Stimulated activated naive CD8-positive, alpha-beta T cell treated with anti-CD3 and anti-CD28 coated beads, Interleukin-15, Interleukin-2, amounts not matched to agents 100 ng/mL and 50 ng/mL, for 24 hours (primary cell): Measurements from ENCODE around the gene PHF2.

ENCODE experiments used
- H3K27ac Mint-ChIP-seq: one replicate; pipeline ENCODE4 v1.8.0; 2021; ENCODE audit warnings: mild to moderate bottlenecking, mixed read lengths
- H3K27me3 Mint-ChIP-seq: one replicate; pipeline ENCODE4 v1.8.0; 2021; ENCODE audit warnings: mixed read lengths
- H3K36me3 Mint-ChIP-seq: one replicate; pipeline ENCODE4 v1.8.0; 2021; ENCODE audit warnings: low read depth, mixed read lengths
- H3K4me1 Mint-ChIP-seq: one replicate; pipeline ENCODE4 v1.8.0; 2021; ENCODE audit warnings: low read depth, mixed read lengths
- H3K4me3 Mint-ChIP-seq: one replicate; pipeline ENCODE4 v1.8.0; 2021; ENCODE audit warnings: mild to moderate bottlenecking, mixed read lengths
- H3K9me3 Mint-ChIP-seq: one replicate; pipeline ENCODE4 v1.8.0; 2021; ENCODE audit warnings: mixed read lengths

PHF2 gene

GRCh38 chr9:93681269-93682154 is 105.1 kb downstream of the PHF2 start:
- Mint-ChIP-seq H3K9me3 (no peaks in the 10 kb centered on the region), H3K4me1 (no peaks in the 10 kb centered on the region), H3K27ac (peak overlapping the region; percentile 45), H3K36me3 (peaks cover 5% of the 10 kb centered on the region), H3K27me3 (peaks cover 3% of the 10 kb centered on the region), H3K4me3 (no peak overlapping the region)

- Mint-ChIP-seq H3K27ac (no peak overlapping the region), H3K4me1 (no peaks in the 10 kb centered on the region), H3K27me3 (peaks cover 4% of the 10 kb centered on the region), H3K4me3 (no peak overlapping the region), H3K36me3 (peaks cover 3% of the 10 kb centered on the region), H3K9me3 (no peaks in the 10 kb centered on the region)
These were observed 106.0 kb downstream of the PHF2 start for GRCh38 chr9:93682155-93682968.

GRCh38 chr9:93683331-93684134 is 107.1 kb downstream of the PHF2 start:
- H3K27me3 Mint-ChIP-seq: peaks cover 4% of the 10 kb centered on the region
- H3K36me3 Mint-ChIP-seq: no peaks in the 10 kb centered on the region
- no peaks in the 10 kb centered on the region for H3K9me3 Mint-ChIP-seq
- H3K4me3 Mint-ChIP-seq: no peak overlapping the region
- no peak overlapping the region for H3K27ac Mint-ChIP-seq
- H3K4me1 Mint-ChIP-seq: no peaks in the 10 kb centered on the region

- no peaks in the 10 kb centered on the region for H3K9me3 Mint-ChIP-seq
- H3K36me3 Mint-ChIP-seq: no peaks in the 10 kb centered on the region
- H3K4me3 Mint-ChIP-seq: no peak overlapping the region
- H3K27ac Mint-ChIP-seq: no peak overlapping the region
- H3K27me3 Mint-ChIP-seq: peaks cover 4% of the 10 kb centered on the region
- no peaks in the 10 kb centered on the region for H3K4me1 Mint-ChIP-seq
These were observed 107.9 kb downstream of the PHF2 start for GRCh38 chr9:93684161-93684765.

- Mint-ChIP-seq H3K4me1 (no peaks in the 10 kb centered on the region), H3K27ac (no peak overlapping the region), H3K27me3 (peaks cover 4% of the 10 kb centered on the region), H3K4me3 (no peak overlapping the region), H3K9me3 (no peaks in the 10 kb centered on the region), H3K36me3 (no peaks in the 10 kb centered on the region)
These were observed 108.6 kb downstream of the PHF2 start for GRCh38 chr9:93684806-93685543.

- peaks cover 7% of the 10 kb centered on the region for H3K36me3 Mint-ChIP-seq
- peaks cover 8% of the 10 kb centered on the region for H3K9me3 Mint-ChIP-seq
- H3K4me1 Mint-ChIP-seq: no peaks in the 10 kb centered on the region
- H3K4me3 Mint-ChIP-seq: no peak overlapping the region
- peaks cover 12% of the 10 kb centered on the region for H3K27me3 Mint-ChIP-seq
- H3K27ac Mint-ChIP-seq: no peak overlapping the region
These were observed 109.9 kb downstream of the PHF2 start for GRCh38 chr9:93686127-93686879.

- peaks cover 7% of the 10 kb centered on the region for H3K36me3 Mint-ChIP-seq
- peaks cover 9% of the 10 kb centered on the region for H3K9me3 Mint-ChIP-seq
- H3K4me3 Mint-ChIP-seq: no peak overlapping the region
- H3K27ac Mint-ChIP-seq: no peak overlapping the region
- peaks cover 13% of the 10 kb centered on the region for H3K27me3 Mint-ChIP-seq
- no peaks in the 10 kb centered on the region for H3K4me1 Mint-ChIP-seq
These were observed 110.5 kb downstream of the PHF2 start for GRCh38 chr9:93686880-93687236.

GRCh38 chr9:93690618-93691017 is 114.2 kb downstream of the PHF2 start:
- Mint-ChIP-seq H3K4me3 (no peak overlapping the region), H3K27me3 (peaks cover 35% of the 10 kb centered on the region), H3K36me3 (peaks cover 7% of the 10 kb centered on the region), H3K9me3 (peaks cover 9% of the 10 kb centered on the region), H3K4me1 (no peaks in the 10 kb centered on the region), H3K27ac (no peak overlapping the region)

GRCh38 chr9:93693129-93693528 is 116.7 kb downstream of the PHF2 start:
- peaks cover 32% of the 10 kb centered on the region for H3K27me3 Mint-ChIP-seq
- H3K4me1 Mint-ChIP-seq: no peaks in the 10 kb centered on the region
- H3K27ac Mint-ChIP-seq: no peak overlapping the region
- H3K4me3 Mint-ChIP-seq: no peak overlapping the region
- peaks cover 7% of the 10 kb centered on the region for H3K36me3 Mint-ChIP-seq
- H3K9me3 Mint-ChIP-seq: peaks cover 9% of the 10 kb centered on the region

- Mint-ChIP-seq H3K27ac (no peak overlapping the region), H3K27me3 (peaks cover 24% of the 10 kb centered on the region), H3K4me1 (no peaks in the 10 kb centered on the region), H3K4me3 (no peak overlapping the region), H3K9me3 (no peaks in the 10 kb centered on the region), H3K36me3 (no peaks in the 10 kb centered on the region)
These were observed 121.2 kb downstream of the PHF2 start for GRCh38 chr9:93697352-93698139.

GRCh38 chr9:93698140-93698908 is 121.9 kb downstream of the PHF2 start:
- peaks cover 21% of the 10 kb centered on the region for H3K27me3 Mint-ChIP-seq
- H3K36me3 Mint-ChIP-seq: no peaks in the 10 kb centered on the region
- H3K4me1 Mint-ChIP-seq: no peaks in the 10 kb centered on the region
- H3K4me3 Mint-ChIP-seq: no peak overlapping the region
- peaks cover 5% of the 10 kb centered on the region for H3K9me3 Mint-ChIP-seq
- no peak overlapping the region for H3K27ac Mint-ChIP-seq

GRCh38 chr9:93699650-93700049 is 123.3 kb downstream of the PHF2 start:
- no peak overlapping the region for H3K27ac Mint-ChIP-seq
- peaks cover 10% of the 10 kb centered on the region for H3K9me3 Mint-ChIP-seq
- peaks cover 4% of the 10 kb centered on the region for H3K36me3 Mint-ChIP-seq
- peaks cover 11% of the 10 kb centered on the region for H3K27me3 Mint-ChIP-seq
- no peaks in the 10 kb centered on the region for H3K4me1 Mint-ChIP-seq
- H3K4me3 Mint-ChIP-seq: no peak overlapping the region
